Activated T-cell treated with anti-CD3 and anti-CD28 coated beads for 48 hours (primary cell): ENCODE measurements around the gene GLRA3.
"Not testable (repeated sequence)": the region's sequence is repeated elsewhere in the genome, so short reads cannot be mapped to it uniquely, and the experiment has no call there.

Experiments
- DNase-seq: peaks from one replicate; pipeline ENCODE4 v3.0.0-alpha.2; 2020; ENCODE audit warnings: low read depth

GLRA3 gene

DNA sequence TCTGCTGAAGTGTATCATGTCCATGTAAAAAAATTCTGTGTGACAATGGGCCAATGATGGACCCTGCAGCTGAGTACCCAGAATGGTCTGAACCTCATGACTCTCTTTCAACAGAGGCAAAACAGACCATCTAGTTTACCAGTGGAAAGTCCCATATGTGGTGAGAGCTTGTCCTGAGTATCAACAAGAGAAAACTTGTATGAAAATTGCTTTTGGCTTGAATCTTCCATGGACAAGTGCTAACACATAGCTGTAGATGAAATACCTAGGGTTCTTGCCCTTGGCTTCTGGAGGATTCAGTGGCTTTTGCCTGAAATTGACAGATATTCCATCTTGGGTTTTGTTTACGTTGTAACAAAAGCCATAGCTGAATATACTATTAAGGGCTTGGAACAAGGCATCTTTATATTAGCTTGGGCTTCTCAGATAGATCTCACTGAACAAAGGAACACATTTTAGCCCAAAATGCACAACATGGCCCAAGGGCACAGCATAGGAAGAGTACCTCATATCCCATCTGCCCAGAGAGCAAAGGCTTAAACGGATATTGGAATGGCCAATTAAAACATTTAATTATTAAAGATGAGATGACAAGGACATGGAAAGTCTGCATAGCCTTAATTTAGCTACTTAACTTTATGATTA is 178.2 kb downstream of the GLRA3 start:
- DNase-seq = no peak

DNA sequence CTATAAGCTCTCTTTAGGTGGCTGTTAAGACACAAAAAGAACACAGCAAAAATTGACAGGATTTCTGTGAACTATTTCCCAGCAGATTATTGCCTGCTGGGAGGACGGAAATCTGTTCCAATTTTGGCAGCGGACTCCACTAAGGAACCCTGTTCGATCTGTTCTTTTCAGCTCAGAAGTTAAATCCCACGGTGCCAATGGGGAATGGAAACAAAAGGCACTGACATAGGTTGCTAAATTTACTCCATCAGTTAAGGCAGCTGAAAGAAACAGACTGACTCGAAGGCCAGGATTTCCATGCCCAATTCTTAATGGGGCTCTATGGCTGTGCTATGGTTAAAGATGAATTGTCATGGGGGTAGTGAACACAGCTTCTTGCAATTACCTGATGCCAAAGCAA is 180.2 kb downstream of the GLRA3 start:
- DNase-seq = no peak

DNA sequence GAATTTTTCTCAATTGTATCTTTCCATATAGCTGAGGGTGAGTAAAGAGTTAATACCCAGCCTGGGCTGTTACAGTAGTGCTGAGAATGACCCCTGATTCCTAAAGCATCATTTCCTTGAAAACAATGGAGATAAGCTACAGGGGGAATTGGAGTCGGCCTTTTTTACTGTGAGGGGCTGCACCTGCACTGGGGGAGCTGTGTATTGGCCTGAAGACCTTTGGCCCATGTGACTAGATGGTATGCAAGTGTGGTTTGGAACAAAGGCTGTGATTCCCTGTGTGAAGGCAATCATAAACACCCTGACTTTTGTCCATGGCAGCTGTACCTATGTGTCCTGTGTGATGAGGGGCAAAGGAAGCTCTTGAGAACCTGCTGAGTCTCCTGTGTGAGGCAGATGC is 182.7 kb downstream of the GLRA3 start:
- no peak for DNase-seq

DNA sequence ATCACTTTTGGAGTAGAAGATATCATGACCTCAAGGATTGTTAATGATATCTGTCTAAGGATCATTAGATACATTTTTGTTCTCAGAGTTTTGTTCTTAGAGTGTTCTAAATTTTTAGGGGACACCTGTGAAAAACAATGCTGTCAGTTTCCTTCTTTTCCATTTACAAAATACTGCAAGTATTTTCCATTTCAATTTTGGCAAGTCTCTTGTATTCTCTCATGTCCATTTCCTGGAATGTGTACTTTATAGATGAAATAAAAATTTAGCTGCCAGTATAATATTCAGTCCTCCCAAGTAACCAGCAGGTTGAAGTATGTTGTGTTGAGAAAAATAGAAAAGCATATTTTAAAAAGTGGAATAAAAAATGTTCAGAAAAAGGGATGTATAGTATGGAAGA is 188.9 kb downstream of the GLRA3 start:
- no peak for DNase-seq

DNA sequence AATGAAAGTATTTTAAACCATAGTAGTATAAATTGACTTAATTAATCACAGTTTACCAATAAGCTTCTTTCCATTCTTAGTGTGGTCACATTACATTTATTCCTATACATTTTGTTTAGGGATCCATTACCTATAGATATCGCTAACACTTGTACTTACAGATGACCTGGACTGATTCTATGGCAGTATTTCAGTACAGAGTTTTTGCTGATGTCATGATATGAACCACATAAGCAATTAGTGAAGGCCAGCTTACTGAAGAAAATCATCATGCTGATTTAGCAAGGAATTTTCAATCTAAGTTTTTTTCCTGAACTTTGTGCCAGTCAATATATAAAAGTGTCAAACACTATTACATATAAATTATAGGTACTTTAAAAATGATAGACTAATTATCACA is 193.3 kb downstream of the GLRA3 start:
- no peak for DNase-seq

DNA sequence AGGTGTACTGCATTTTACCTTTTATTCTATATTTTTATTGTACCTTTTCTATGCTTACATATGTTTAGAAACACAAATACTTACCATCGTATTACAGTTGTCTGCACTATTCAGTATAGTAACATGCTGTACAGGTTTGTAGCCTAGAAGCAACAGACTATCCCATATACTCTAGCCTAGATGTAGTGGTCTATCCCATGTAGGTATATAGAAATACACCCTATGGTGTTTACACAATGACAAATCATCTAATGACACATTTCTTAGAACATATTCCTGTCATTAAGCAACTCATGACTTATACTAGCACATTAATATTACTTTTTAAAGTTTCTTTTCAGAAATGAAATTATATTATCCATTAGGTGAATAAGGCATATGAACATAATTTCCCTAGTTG is 195.6 kb downstream of the GLRA3 start:
- DNase-seq = no peak

DNA sequence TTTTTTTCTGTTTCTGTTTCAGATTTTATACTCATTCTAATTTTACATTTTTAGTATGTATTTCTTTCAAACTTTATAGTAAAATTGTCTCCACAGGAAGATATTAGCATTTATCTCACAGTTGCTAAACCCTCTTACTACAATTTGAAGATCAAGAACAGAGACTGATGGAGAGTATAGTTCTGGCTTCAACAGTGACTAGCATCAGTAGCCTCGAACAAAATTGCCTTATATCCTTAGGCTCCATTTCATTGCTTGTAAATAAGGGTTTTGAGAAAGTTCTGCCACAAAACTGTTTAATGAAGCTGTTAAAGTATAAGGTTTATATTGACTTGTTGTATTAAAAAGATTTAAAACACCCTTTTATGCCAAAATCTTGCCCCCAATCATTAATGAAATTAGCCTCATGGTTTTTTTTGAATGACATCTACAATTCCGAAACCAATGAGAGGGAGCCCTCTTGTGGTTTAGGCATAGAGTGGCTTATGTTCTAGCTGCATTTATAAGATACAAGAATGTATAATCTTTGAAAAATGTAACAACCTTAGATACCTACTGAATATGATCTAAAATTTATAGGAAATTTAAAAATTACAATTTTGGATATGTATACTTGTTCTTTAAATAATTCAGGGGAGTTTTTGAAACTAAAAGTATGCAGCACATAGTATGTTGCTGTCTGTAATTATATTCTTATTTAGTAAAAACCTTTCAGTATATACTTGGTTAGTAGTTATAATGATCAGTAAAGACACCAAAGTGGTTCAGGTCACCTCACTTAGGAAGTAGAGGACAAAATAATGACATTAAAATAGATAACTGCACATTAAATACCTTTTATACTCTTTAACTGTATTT is 196.9 kb downstream of the GLRA3 start:
- DNase-seq = no peak

DNA sequence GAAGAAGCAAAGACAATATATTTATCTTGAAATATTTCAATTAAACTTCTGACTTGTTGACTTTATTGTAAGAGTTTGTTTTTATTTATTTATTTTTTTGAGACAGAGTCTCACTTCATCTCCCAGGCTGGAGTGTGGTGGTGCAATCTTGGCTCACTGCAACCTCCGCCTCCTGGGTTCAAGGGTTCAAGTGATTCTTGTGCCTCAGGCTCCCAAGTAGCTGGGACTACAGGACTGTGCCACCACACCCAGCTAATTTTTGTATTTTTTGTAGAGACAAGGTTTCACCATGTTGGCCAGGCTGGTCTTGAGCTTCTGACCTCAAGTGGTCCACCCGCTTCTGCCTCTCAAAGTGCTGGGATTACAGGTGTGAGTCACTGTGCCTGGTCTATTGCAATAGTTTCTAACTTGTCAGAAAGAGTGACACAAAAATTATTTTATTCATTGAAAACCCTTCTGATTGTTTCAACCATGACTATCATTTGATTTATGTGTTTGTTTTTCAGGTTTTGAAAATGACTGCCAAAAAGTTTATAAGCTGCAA is 199.1 kb downstream of the GLRA3 start:
- DNase-seq = not testable (repeated sequence)

DNA sequence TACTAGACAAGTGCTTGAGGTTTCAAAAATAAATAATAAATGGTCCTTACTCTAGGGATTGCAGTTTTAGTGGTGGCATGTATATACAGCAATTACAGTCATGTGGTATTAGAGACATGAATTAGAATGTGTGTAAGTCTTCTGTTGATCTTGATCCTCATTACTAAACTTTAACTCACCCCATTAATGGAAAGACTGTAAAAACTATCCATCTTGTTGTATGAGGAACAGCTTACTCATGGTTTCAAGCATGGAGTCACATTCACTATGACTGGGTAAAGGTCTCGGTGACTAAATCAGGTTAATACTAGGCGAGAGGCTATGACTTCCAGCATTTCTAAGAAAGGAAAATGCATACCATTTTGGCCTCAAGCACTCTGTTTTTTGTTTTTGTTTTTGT is 199.8 kb downstream of the GLRA3 start:
- no peak for DNase-seq

DNA sequence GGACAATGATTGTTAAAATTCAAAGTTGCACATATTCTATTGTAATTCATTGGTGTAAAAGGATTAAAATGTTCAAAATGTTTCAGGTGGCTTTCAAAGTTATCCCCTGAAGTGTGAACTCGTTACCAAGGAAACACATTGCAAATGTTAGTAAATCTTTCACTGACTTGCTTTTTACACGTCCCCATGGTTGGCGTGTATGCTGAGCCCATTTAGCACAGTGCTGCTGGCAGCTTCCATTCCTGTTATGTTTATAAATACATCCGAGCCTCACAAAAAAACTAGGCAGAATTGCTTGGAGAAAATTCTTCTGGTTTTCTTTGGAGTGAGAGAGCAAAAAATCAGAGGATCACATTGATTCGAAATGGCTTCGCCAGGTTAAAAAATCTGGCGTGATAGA is 200.9 kb downstream of the GLRA3 start:
- DNase-seq = no peak

DNA sequence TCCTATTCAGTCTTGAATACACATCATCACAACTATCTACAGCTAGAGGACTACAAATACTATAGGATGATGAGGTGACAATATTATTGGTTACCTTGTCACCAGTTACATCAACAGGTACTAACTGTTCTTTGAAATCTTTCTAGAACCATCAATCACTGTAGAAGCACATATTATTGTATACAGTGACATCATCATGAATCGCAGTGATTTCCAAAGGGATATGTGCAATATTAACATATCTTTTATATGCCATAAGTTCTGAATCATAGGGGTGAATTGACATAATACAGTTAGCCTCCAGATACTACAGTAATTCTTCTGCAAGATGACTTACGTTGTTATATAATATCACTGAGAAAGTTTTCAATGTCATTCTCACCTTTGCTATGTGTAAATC is 201.6 kb downstream of the GLRA3 start:
- DNase-seq = no peak

DNA sequence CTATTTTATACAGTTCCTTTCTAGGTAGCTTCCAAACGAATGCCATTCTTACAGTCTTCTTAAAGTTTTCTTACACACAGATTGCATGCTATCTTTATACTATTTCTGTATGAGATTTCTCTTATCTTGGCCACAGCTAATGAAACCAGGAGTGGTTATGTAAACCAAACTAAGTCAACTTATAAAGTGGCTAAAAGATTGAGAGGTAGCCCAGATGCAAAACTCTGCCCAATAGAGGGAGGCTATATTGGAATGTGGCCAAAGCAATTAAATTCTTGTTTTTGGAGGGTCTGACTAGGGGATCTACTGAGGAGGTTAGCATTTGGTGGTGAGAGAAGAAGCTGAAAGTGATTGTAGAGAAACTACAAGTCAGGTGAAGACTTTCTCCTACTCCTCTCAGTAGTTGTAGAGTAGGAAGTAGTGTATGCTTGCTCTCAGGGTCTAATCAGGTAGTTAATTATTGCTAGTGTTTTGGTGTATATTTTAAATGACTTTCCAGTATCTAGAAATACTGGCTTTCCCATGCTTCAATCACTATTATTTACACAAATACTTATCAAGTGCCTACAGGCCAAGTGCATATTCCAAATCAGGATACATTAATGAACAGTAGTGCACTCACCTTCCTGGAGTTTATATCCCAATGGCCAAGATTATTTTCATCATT is 202.6 kb downstream of the GLRA3 start:
- DNase-seq = no peak

DNA sequence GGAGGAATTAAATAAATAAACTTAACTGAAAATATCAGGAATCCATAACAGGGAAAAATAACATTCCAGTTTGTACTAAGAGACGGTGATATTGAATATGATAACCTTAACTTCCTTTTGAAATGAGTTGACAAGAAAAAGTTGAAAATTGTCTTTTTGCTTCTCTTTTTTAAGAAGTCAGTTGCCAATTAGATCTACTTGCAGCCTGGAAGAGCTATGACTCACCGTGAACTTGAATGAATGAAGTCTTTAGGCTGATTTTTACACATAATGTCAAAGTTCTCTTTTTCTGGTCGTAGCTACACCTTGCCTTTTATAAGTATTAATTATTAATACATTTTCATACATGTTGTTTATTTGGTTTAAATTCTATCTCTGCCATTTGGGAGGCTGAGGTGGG is 212.4 kb downstream of the GLRA3 start:
- no peak for DNase-seq

DNA sequence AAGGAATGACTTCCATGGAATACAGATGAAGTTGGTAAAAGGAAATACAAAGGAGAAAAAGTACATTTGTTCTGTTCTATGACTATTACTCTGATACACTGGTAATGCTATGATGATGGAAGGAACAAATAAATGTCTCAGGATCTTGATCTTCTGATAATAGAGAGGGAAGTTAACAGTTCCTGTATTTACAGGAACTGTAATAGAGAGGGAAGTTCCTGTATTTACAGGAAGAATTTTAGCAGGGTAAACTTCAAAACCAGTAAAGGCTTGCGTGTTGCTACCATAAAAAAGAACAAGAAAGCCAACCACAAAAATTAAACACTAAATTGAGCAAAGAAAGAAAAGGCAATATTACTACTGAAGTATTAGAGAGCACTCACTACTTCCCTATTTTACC is 215.1 kb downstream of the GLRA3 start:
- no peak for DNase-seq

DNA sequence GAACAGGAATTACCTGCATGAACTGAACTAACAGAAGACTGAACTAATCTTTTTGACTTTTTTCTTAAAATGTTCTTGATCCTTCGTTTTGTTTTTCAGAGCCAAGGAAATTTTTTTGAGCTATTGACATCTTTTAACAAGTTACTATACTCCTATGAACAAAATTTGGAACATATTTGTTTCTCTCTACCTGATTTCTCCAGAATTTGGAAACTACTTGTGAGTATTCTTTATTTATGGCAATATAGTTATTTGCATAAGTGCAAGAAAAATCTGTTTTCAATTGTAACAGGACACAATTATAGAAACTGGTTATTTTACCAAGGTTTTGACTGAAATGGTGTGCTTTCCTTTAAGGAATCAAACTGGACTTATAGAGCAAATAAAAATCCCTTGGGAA is 217.3 kb downstream of the GLRA3 start:
- DNase-seq = no peak

DNA sequence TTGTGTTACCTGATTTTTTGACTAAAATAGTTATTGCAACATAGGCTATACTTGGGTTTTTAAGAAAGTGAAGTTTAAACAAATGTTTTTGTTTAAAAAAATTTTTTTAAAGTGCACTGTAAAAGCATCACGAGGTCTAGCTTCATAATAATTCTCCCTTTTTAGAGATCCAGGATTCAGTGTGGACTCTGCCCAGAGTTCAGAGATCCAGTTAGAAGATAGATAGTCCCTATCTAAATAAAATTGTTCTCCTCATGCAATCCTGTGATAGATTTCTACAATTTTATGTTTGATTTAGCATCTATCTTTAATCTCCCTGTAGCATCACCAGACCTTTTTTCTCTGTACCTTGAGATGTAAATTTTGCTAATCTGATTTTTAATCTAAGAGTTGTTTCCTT is 221.3 kb downstream of the GLRA3 start:
- no peak for DNase-seq

DNA sequence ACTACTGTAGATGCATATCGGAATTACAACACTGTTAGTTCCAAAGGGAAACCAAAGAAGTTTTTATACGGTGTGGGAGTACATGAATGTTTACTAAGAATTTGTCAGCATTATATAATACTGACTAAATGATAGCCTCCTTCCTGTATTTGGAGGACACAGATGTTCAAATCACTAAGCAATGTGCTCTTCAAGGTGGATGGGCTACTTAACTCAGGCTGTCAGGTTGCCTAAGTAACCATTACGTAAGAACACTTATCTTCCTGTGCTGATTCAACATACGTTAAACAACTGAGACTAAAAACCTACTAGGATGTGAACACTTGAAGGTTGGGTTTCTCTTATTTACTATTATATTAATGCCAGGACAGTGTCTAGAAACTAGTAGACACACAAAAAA is 224.8 kb downstream of the GLRA3 start:
- DNase-seq = no peak

DNA sequence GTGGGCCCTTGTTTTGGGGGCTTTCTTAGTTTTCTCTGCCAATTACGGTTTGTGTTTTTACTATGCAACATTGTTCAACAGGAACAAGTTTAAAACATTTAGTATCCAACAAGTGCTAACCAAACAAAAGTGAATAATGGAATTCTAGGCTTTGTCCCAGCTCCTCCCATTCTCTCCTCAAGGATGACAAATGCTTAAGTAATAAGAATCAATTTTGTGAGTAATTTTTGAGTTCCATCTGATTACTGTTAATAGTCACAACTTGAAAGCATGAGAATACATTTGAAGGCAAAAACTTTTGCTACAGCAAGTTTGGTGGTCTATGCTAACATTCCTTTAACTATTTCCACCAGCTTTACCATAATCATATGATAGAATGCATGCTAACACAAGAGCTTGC is 228.7 kb downstream of the GLRA3 start:
- DNase-seq = no peak

DNA sequence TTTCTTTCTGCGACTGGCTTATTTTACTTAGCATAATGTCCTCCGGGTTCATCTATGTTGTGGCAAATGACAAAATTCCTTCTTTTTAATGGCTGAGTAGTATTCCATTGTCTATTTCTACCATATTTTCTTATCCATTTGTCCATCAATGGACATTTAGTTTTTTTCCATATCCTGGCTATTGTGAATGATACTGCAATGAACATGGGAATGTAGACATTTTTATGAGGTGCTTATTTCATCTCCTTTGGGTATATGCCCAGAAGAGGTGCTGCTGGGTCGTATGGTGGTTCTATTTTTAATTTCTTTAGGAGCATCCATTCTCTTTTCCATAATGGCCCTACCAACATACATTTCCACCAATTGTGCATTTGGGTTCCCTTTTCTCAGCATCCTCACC is 230.2 kb downstream of the GLRA3 start:
- DNase-seq = no peak

DNA sequence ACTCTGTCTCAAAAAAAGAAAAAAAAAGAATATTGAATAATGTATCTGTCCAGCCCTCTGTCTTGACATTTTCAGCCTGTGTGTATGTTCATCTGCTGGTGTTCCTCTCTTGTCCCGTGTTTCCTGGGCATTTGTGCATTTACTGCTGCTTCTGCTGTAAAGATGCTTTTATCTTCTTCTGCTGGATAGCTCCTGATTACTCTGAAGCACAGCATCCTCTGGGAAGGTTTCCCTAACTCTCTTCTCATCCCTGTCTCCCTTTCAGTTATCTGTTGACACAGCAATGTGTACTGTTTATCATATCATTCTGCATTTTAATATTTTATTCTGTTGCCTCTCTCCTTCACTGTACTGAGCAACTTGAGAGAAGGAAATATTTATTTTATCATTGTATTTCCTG is 232.5 kb downstream of the GLRA3 start:
- DNase-seq = no peak

DNA sequence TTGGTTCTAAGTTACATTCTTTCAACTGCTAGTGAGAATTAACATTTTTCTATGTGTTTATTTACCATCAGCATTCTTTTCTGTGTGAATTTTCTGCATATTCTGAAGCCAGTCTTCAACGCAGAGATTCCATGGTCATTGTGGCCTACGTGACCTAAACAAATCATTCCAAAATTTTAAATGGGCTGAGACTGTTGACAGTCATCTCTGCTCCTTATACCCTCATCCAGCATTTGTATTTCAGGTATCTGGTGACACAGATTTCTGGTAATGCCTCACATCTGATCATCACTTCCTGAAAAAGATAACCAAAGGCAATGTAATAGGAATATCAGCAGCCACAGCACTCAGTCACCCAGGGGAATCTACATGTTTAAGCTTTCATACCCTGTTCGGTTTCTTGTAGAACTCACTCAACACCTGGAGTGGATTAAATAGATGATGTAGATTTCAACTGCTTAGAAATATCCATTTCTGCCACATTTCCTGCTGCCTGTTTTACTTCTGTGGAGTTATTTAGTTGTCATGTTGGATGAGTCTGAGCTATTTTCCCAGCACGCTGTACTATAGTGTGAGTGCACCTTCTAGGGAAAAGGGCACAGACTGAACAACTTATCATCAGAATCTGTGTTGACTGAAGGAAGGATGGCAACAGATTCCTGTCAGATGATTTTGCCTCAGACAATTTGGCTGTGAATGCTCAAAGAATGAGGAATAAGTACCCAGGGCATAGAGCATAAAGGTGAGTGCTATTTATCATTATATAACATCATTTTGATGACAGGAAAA is 233.7 kb downstream of the GLRA3 start:
- DNase-seq = no peak

DNA sequence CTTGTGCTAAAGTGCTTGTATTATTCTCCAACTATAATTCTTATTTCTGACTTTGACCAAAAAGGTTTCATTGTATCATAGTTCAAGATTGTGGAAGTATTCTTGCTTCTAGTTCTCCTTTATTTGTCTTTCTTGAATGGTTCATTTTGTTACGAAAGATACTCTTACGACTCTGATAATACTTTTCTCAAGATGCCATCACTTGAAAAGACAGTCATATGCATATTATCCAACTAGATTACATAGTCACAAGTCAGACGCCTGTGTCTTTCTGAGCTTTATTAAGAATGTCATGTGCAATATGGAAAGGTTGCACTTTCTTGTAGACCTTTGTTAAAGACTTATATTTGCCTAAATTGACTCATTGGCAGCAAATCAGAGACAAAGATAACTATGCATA is 235.3 kb downstream of the GLRA3 start:
- DNase-seq = no peak
